Measurements from ENCODE around the gene KLK12.

KLK12 gene

GRCh38 chr19:51044327-51044726 lies 9.5 kb upstream of the KLK12 start:
- DNase-seq, result no peak

DNA sequence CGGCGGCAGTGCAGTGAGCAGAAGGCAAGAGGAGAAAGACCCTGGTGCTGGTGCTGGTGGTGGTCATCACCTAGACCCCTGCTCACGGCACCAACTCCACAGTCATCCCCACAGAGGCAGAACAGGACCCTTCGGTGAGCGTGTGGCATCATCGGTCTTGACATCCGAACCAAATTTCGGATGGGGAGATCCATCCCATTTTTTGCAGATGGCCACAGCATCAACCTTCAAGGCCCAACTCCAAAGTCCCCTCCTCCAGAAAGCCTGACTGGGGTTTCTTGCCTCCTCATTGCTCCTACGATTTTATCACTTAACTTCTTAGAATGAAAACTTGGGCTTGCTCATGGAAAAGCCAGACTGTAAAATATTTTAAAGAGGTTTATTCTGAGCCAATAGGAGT lies 8.7 kb upstream of the KLK12 start:
- no peak for DNase-seq

GRCh38 chr19:51040151-51040550 lies 5.3 kb upstream of the KLK12 start:
- DNase-seq, result no peak

- no peak for DNase-seq
These were observed 1.7 kb upstream of the KLK12 start for GRCh38 chr19:51036519-51036918.

GRCh38 chr19:51031880-51032225 lies 2.9 kb downstream of the KLK12 start:
- no peak for DNase-seq

DNA sequence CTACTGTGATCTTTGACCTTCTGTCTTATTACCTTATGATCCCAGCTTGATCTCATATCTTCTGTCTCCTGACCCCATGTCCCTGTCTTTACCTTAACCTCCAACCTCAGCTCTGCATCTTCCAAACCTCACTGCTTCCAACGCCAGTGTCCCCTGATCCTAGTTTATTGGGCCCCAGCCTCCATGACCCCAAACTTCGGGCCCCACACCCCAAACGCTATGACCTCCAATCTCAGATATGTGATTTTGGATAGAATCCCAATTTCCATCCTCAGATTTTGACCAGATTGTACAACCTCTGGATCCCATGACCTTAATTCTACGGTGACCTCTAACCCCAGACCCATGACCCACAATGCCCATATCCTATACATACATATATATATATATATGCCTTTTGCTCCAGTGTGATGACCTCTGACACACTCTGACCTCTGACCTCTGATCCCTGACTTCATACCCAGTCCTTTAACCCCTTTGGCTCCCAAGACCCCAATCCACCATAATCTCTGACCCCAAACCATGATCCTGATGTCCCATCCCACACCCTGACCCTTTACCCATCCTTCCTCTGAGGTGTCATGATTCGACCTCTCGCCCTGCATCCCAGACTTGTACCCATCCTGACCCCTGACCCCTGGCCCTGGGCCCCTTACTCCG lies 3.5 kb downstream of the KLK12 start:
- DNase-seq, result no peak

- no peak for DNase-seq
These were observed 4.2 kb downstream of the KLK12 start for GRCh38 chr19:51030631-51031030.

DNA sequence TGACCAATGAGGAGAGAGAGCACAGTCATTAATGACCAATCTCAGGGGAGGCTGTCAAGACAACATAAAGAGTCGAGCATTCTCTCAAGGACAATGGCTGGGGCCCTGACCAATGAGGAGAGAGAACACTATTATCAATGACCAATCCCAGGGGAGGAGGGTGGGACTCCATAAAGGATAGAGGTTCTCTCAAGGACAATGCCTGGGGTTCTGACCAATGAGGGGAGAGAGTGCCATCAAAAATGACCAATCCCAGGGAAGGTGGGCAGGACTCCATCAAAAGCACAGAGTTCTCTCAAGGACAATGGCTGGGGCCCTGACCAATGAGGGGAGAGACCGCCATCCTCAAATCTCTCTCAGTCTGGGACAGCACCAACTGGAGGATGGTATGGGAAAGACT lies 5.1 kb downstream of the KLK12 start:
- no peak for DNase-seq

DNA sequence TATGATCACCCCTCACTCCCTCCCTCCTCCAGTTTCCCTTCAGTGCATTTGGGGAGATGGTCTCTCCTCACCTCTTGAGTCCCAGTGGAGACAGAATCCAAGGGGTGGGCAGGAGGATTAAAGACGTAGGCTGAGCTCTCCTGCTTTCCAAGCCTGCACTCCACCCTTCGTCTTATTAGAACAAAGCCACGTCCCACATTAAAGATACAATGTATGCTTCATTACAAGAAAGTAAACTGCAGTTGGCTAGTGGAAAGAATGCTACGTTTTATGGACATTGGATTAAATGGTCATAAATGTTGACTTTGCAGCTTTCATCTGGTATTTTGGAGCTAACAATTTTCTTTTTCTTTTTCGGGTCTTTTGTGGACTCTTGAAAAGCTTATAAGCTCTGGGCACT lies 6.9 kb downstream of the KLK12 start:
- no peak for DNase-seq

GRCh38 chr19:51027126-51027806 lies 7.5 kb downstream of the KLK12 start:
- DNase-seq, result no peak

- no peak for DNase-seq
These were observed 8.3 kb downstream of the KLK12 start, which contains the start of gene KLK11 for GRCh38 chr19:51026554-51026831. TSS of gene KLK11 (minus strand) at chr19:51026616. CDS start at chr19:51025631, 985 bp downstream.

DNA sequence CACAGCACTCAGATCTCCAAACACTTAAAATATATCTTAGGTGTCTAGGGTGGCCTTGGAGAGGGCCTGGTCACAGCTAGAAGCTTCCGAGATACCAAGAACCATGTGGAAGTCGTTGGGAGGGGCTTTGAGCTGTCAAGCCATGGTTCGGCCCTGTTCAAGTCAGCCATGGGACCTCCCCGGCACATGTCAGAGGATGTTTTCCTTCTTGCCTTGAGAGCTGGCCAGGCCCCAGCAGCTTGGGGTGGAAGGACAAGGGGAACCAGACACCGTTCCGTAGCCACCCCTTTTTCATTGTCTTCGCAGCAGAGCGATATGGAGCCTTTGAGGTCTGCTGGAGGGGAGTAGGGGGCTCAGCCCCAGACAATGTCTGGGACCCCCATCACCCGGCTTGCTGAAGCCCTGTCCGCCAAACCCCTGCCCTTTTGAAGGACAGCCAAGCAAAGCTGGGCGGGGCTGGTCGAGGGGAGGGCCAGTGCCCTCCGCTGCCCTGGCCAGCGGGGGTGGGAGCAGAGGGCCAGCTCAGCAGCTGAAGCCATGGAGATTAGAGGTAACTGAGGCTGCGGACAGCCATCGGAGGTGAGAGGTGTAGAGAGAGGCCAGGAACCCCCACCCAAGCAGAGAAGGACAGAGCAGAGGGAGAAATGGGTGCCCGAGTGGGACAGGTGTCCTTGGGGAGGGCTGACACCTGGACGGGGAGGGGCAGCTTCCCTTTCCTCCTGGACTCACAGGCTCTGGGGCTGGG lies 8.8 kb downstream of the KLK12 start:
- no peak for DNase-seq

DNA sequence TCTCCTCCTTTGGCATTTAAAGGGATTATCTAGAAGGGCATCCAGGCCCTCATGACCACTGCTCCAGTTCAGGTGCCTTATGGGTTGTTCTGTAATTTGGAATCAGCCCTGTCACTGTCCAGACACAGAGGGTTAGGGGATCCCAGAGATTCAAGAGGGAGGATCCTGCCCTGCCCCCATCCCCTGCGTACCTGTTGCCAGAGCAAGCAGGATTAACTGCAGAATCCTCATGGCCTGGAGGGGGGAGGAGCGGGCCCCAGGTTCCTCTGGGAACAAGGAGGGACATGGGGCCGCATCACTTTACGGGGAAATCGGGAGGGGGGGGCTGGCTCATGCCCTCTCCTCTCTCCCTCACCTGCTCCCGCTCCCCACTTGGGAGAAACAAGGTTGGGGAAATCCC lies 9.4 kb downstream of the KLK12 start:
- no peak for DNase-seq

DNA sequence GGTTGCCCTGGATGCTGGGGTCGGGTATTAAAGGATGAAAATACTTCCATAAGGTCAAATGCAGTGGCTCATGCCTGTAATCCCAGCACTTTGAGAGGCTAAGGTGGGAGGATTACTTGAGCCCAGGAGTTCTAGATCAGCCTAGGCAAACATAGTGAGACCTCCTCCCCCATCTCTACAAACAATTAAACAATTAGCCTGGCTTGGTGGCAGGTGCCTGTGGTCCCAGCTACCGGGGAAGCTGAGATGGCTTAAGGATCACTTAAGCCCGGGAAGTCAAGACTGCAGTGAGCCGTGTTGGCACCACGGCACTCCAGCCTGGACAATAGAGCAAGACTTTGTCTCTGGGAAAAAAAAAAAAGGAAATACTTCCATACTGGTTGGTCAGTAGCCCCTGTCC lies 9.9 kb downstream of the KLK12 start:
- no peak for DNase-seq

GRCh38 chr19:51023946-51024345 lies 10.9 kb downstream of the KLK12 start:
- DNase-seq, result no peak

- no peak for DNase-seq
These were observed 12.3 kb downstream of the KLK12 start for GRCh38 chr19:51022526-51022925.

- peak in 1 of 2 donors; percentile 21 for DNase-seq
These were observed 13.7 kb downstream of the KLK12 start for GRCh38 chr19:51020988-51021651.

DNA sequence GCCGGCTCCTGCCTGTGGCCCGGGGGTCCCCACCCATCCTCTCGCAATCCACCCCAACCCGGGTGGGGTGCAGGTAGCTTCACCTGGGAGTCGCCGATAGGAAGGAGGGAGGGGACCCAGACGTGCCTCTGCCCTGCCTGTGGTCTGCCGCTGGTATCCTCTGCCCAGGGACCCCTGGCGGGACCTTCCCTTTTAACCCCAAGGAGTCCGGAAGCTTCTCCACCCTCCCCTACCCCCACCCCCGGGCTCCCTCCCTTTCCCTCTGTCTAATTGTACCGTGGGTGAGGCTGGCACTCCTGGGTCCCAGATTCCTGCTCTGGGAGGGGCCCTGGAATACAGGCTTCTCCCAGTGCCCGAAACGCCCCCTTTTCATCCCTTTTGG lies 15.3 kb downstream of the KLK12 start, which contains the start of gene KLK10:
Gene KLK10, minus strand, starts transcription at position 166 of the 382 bp plus-strand sequence. CDS start 579 bp downstream, outside the sequence.
- no peak for DNase-seq

- DNase-seq, result no peak
These were observed 15.9 kb downstream of the KLK12 start for GRCh38 chr19:51018745-51019543.

- peak; percentile 38 to 42 for DNase-seq
These were observed 17.8 kb downstream of the KLK12 start for GRCh38 chr19:51016798-51017683.

GRCh38 chr19:51015691-51016267 lies 19.0 kb downstream of the KLK12 start:
- DNase-seq, result no peak

Measured in CD4-positive, alpha-beta T cell treated with Interleukin-4 for 1 hour (primary cell).